GM12891 (cell line): ENCODE results near the gene ALDH4A1.

Experiments
- POLR2A ChIP-seq: IDR thresholded peaks from 2 replicates; pipeline ENCODE4 v1.6.1; 2011; ENCODE audit warnings: low read depth, low read length, control low read depth
- POLR2AphosphoS5 ChIP-seq: IDR thresholded peaks from 2 replicates; pipeline ENCODE4 v1.6.1; 2011; ENCODE audit warnings: low read depth, low read length, control low read depth
- POU2F2 ChIP-seq: IDR thresholded peaks from 2 replicates; pipeline ENCODE4 v1.6.1; 2011; ENCODE audit warnings: low read depth, mild to moderate bottlenecking, control low read depth, low read length, moderate library complexity
- SPI1 ChIP-seq: IDR thresholded peaks from 2 replicates; pipeline ENCODE4 v1.6.1; 2011; ENCODE audit warnings: low read depth, low read length, control low read depth
- TAF1 ChIP-seq: IDR thresholded peaks from 2 replicates; pipeline ENCODE4 v1.6.1; 2011; ENCODE audit warnings: low read depth, low read length, control low read depth

GRCh38 chr1:18918417-18918816, 16.1 kb upstream of the ALDH4A1 start:
- no peak for TF ChIP-seq SPI1
- no peak for TF ChIP-seq POLR2A
- TF ChIP-seq POLR2AphosphoS5: no peak
- TF ChIP-seq TAF1: no peak
- no peak for TF ChIP-seq POU2F2
